Body of pancreas (tissue), 4 donors: ENCODE measurements around the gene KRT86.

ENCODE experiments used
- CTCF ChIP-seq, 7 experiments: fragments of 450-650 bp in 4 of 7; fragments of 200-600 bp in 3 of 7; sonication (generic) in 3 of 7; IDR thresholded peaks; one replicate each; pipeline ENCODE4 v1.5.1; 2016 to 2019; ENCODE audit warnings: antibody characterized with exemption in 7 of 7
- POLR2A ChIP-seq, 3 donors: fragments of 450-650 bp; IDR thresholded peaks; one replicate each; pipeline ENCODE4 v1.6.1; 2016; ENCODE audit warnings: antibody characterized with exemption in 3 of 3, mild to moderate bottlenecking in 2 of 3

DNA sequence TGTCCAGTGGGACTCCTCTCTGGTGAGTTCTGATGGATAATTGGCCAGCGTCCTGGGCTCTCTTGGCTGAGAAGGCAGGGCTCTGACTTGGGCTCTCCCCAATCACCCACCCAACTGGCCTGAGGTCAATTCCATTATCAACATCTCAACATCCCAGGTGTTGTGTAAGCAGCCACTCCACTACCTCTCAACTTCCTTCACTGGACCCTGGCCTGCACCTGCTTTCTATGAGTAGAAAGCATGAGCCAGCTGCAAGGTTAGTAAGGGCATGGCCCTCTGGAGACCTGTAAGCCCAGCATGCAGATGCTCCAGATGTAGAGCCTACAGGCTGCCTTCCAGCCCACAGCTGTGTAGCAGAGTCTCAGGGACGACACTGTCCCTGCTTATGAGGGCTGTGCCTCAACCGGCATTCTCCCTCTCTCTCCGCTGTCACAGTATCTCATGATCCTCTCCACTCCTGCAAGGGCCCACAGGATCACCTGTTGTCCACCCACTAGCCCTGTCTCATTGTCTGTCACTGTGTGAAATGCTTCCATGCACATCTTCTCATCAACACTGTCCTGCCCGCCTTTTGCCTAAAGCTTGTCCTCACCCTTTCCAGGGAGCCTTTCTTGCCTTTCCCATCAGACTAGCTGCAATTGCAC lies 22.2 kb downstream of the KRT86 start:
- no peak for TF ChIP-seq CTCF (IDR thresholded peaks at IDR 0.05)
- no peak for TF ChIP-seq POLR2A (IDR thresholded peaks at IDR 0.05)
